ENCODE results near the gene AP3D1.

GRCh38 chr19:2063824-2064223, 87.5 kb downstream of the AP3D1 start:
- TF ChIP-seq CTCF (conservative IDR thresholded peaks at IDR 0.05) (no peak), EZH2 (IDR thresholded peaks at IDR 0.05; ENCODE audit: low read depth) (no peak)

Data from PC-9 (cell line).